ENCODE data around the gene SCRN1.

SCRN1 gene

GRCh38 chr7:29968683-29969395 lies 20.8 kb downstream of the SCRN1 start:
- TF ChIP-seq TAF1 (IDR thresholded peaks at IDR 0.05; ENCODE audit: borderline replicate concordance, insufficient read depth, low read length): no peak
- no peak for TF ChIP-seq POLR2AphosphoS5 (IDR thresholded peaks at IDR 0.05; ENCODE audit: low read depth, low read length)
- TF ChIP-seq FOXP2 (optimal IDR thresholded peaks at IDR 0.05; ENCODE audit: borderline replicate concordance, extremely low read depth, extremely low read length, insufficient read depth): no peak
- TF ChIP-seq SIN3A (IDR thresholded peaks at IDR 0.05; ENCODE audit: borderline replicate concordance, insufficient read depth, low read length): no peak
- TF ChIP-seq REST (IDR thresholded peaks at IDR 0.05; ENCODE audit: insufficient read depth in 1 of 2, low read depth in 2 of 2, low read length in 2 of 2): no peak

DNA sequence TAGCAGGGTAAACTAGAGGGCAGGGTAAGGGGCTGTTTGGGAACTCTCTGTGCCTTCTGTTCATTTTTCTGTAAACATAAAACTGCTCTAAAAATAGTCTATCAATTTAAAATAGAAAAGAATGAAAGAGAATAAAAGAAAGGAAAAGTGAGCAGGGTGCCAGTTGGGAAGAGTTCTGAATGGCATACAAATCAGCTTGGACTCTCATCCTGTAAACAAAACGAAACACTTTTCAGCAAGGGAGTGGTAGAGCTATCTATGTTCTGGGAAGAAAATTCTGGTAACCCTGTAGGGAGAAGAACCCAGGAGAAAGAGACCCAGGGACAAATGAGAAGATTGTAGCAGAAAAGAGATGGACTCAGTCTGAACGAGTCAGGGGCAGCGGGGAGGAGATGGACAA lies 24.6 kb downstream of the SCRN1 start:
- TF ChIP-seq POLR2AphosphoS5 (IDR thresholded peaks at IDR 0.05; ENCODE audit: low read depth, low read length) (no peak), FOXP2 (optimal IDR thresholded peaks at IDR 0.05; ENCODE audit: borderline replicate concordance, extremely low read depth, extremely low read length, insufficient read depth) (no peak), REST (IDR thresholded peaks at IDR 0.05; ENCODE audit: insufficient read depth in 1 of 2, low read depth in 2 of 2, low read length in 2 of 2) (no peak)

DNA sequence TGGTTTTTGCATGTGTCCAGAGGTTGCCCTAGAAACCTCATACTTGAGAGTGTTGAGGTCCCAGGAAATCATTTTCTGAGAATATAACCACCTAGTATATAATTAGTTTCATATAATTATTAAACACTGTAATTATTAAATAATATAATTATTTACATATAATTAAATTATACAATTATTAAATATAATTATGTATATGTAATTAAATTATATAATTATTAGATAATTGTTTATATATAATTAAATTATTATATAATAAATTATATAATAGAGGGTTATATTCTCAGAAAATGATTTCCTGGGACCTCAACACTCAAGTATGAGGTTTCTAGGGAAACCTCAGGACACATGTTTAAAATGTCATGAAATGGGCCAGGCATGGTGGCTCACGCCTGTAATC lies 27.6 kb downstream of the SCRN1 start:
- no peak for TF ChIP-seq REST (IDR thresholded peaks at IDR 0.05; ENCODE audit: insufficient read depth in 1 of 2, low read depth in 2 of 2, low read length in 2 of 2)

GRCh38 chr7:29958667-29959358 lies 30.8 kb downstream of the SCRN1 start:
- TF ChIP-seq REST (IDR thresholded peaks at IDR 0.05; ENCODE audit: insufficient read depth in 1 of 2, low read depth in 2 of 2, low read length in 2 of 2) (no peak), TAF1 (IDR thresholded peaks at IDR 0.05; ENCODE audit: borderline replicate concordance, insufficient read depth, low read length) (no peak), FOXP2 (optimal IDR thresholded peaks at IDR 0.05; ENCODE audit: borderline replicate concordance, extremely low read depth, extremely low read length, insufficient read depth) (no peak), POLR2AphosphoS5 (IDR thresholded peaks at IDR 0.05; ENCODE audit: low read depth, low read length) (no peak), SIN3A (IDR thresholded peaks at IDR 0.05; ENCODE audit: borderline replicate concordance, insufficient read depth, low read length) (no peak)
